Natural killer cell treated with Interleukin-12 subunit alpha and Interleukin-12 subunit beta and Interleukin-15 and Interleukin-18, amount 100 ng/mL, for 72 hours (primary cell): ENCODE results near the gene GAL3ST3. TPM values are rescaled to one million over a fixed set of nuclear protein-coding genes. Genes with fewer than 3 reads are reported as not detected.

Source experiments
- ATAC-seq, 2 donors: fragments of 150-1000 bp; cut with Tn5 transposase in 1 of 2; sonication (Bioruptor Pico), chemical (Tn5 transposase) in 1 of 2; 2 replicates each; pipeline ENCODE4 v1.10.0; 2021
- DNase-seq: peaks from one replicate; pipeline ENCODE4 v3.0.0; 2022; ENCODE audit warnings: low spot score
- H3K27ac Mint-ChIP-seq, 2 donors: 1 replicate in 1 of 2; 2 replicates in 1 of 2; pipeline ENCODE4 v1.8.0; 2022; ENCODE audit warnings: mixed read lengths in 2 of 2, mild to moderate bottlenecking in 1 of 2, moderate library complexity in 1 of 2
- H3K27me3 Mint-ChIP-seq, 2 donors: 1 replicate in 1 of 2; 2 replicates in 1 of 2; pipeline ENCODE4 v1.8.0; 2022; ENCODE audit warnings: mixed read lengths in 2 of 2
- H3K36me3 Mint-ChIP-seq: one replicate; pipeline ENCODE4 v1.8.0; 2022; ENCODE audit warnings: mixed read lengths
- H3K4me1 Mint-ChIP-seq, 2 donors: 1 replicate in 1 of 2; 2 replicates in 1 of 2; pipeline ENCODE4 v1.8.0; 2022; ENCODE audit warnings: low read depth in 2 of 2, mixed read lengths in 2 of 2, mild to moderate bottlenecking in 1 of 2
- H3K4me3 Mint-ChIP-seq: one replicate; pipeline ENCODE4 v1.8.0; 2022; ENCODE audit warnings: mixed read lengths
- H3K9me3 Mint-ChIP-seq: 2 replicates; pipeline ENCODE4 v1.8.0; 2022; ENCODE audit warnings: mixed read lengths
- total RNA-seq, 2 donors: library from RNA; stranded (reverse); gene quantifications; one replicate each; pipeline ENCODE4 v1.2.3, GENCODE V29; 2022

The GAL3ST3 gene
- total RNA-seq, 2 donors from 2014 or later = not detected

DNA sequence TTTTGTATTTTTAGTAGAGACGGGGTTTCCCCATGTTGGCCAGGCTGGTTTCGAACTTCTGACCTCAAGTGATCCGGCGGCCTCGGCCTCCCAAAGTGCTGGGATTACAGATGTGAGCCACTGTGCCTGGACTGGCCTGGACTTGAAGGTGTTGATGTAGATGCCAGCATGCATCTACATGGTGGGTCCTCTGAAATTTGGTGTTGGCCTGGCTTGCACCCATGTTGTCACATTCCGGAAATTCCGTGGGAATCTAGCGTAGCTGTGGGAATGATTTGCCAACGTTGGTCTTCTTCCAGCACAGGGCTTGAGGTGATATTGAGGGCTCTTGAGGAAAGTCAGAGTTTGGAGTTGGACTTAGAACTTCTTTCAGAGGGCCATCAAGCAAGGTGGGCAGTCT is 27.6 kb upstream of the GAL3ST3 start:
- Mint-ChIP-seq H3K4me1 (peaks cover 49 to 57% of the 10 kb centered on the region in 2 donors), H3K4me3 (no peak overlapping the region), H3K36me3 (no peaks in the 10 kb centered on the region), H3K27ac (no peak overlapping the region), H3K27me3 (no peaks in the 10 kb centered on the region), H3K9me3 (no peaks in the 10 kb centered on the region)
- ATAC-seq (no peak), DNase-seq (no peak)

GRCh38 chr11:66075273-66075672 is 26.3 kb upstream of the GAL3ST3 start:
- Mint-ChIP-seq H3K4me1 (peaks cover 43 to 51% of the 10 kb centered on the region in 2 donors), H3K9me3 (no peaks in the 10 kb centered on the region), H3K36me3 (no peaks in the 10 kb centered on the region), H3K27me3 (no peaks in the 10 kb centered on the region), H3K27ac (no peak overlapping the region), H3K4me3 (no peak overlapping the region)
- DNase-seq (no peak), ATAC-seq (no peak)

DNA sequence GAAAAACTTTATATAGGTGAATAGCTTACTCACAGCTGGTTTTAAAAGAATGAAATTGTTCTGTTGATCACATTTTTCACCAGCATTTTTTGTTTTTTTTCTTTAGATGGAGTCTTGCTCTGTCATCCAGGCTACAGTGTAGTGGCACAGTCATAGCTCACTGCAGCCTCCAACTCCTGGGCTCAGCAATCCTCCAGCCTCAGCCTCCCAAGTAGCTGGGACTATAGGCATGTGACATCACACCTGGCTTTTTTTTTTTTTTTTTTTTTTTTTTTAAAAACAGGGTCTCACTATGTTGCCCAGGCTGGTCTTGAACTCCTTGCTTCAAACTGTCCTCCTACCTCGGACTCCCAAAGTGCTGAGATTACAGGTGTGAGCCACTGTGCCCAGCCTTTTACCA is 24.7 kb upstream of the GAL3ST3 start:
- no peaks in the 10 kb centered on the region for H3K36me3 Mint-ChIP-seq
- DNase-seq = no peak
- peak overlapping the region in 1 of 2 donors; percentile 95 for H3K27ac Mint-ChIP-seq
- no peak for ATAC-seq
- H3K27me3 Mint-ChIP-seq = no peaks in the 10 kb centered on the region
- H3K9me3 Mint-ChIP-seq = no peaks in the 10 kb centered on the region
- H3K4me1 Mint-ChIP-seq = peaks cover 40 to 45% of the 10 kb centered on the region in 2 donors
- H3K4me3 Mint-ChIP-seq = no peak overlapping the region

- Mint-ChIP-seq H3K9me3 (no peaks in the 10 kb centered on the region), H3K4me3 (peak overlapping the region; percentile 91), H3K36me3 (peaks cover under 1% of the 10 kb centered on the region), H3K4me1 (peaks cover 43 to 48% of the 10 kb centered on the region in 2 donors), H3K27me3 (no peaks in the 10 kb centered on the region), H3K27ac (peak overlapping the region; percentile 84 to 95)
- ATAC-seq = no peak
- no peak for DNase-seq
Measured at GRCh38 chr11:66072518-66072917, 23.6 kb upstream of the GAL3ST3 start.

- H3K36me3 Mint-ChIP-seq = peaks cover 5% of the 10 kb centered on the region
- no peak for ATAC-seq
- H3K27me3 Mint-ChIP-seq = no peaks in the 10 kb centered on the region
- peaks cover 47 to 53% of the 10 kb centered on the region in 2 donors for H3K4me1 Mint-ChIP-seq
- H3K9me3 Mint-ChIP-seq = no peaks in the 10 kb centered on the region
- no peak for DNase-seq
- peak overlapping the region; percentile 84 to 95 for H3K27ac Mint-ChIP-seq
- peak overlapping the region; percentile 91 for H3K4me3 Mint-ChIP-seq
Measured at GRCh38 chr11:66072081-66072480, 23.1 kb upstream of the GAL3ST3 start.

GRCh38 chr11:66071381-66071801 is 22.4 kb upstream of the GAL3ST3 start:
- Mint-ChIP-seq H3K36me3 (peaks cover 12% of the 10 kb centered on the region), H3K27me3 (no peaks in the 10 kb centered on the region), H3K4me3 (peak overlapping the region; percentile 91), H3K9me3 (no peaks in the 10 kb centered on the region), H3K4me1 (peaks cover 54 to 58% of the 10 kb centered on the region in 2 donors), H3K27ac (peak overlapping the region; percentile 84 to 95)
- DNase-seq (no peak), ATAC-seq (no peak)

- H3K27me3 Mint-ChIP-seq = no peaks in the 10 kb centered on the region
- ATAC-seq (peak; percentile 13 to 41), DNase-seq (no peak)
- peaks cover 15% of the 10 kb centered on the region for H3K36me3 Mint-ChIP-seq
- peaks cover 54 to 58% of the 10 kb centered on the region in 2 donors for H3K4me1 Mint-ChIP-seq
- H3K4me3 Mint-ChIP-seq = peak overlapping the region; percentile 91
- peak overlapping the region; percentile 84 to 95 for H3K27ac Mint-ChIP-seq
- no peaks in the 10 kb centered on the region for H3K9me3 Mint-ChIP-seq
Measured at GRCh38 chr11:66070604-66071380, 21.8 kb upstream of the GAL3ST3 start.

DNA sequence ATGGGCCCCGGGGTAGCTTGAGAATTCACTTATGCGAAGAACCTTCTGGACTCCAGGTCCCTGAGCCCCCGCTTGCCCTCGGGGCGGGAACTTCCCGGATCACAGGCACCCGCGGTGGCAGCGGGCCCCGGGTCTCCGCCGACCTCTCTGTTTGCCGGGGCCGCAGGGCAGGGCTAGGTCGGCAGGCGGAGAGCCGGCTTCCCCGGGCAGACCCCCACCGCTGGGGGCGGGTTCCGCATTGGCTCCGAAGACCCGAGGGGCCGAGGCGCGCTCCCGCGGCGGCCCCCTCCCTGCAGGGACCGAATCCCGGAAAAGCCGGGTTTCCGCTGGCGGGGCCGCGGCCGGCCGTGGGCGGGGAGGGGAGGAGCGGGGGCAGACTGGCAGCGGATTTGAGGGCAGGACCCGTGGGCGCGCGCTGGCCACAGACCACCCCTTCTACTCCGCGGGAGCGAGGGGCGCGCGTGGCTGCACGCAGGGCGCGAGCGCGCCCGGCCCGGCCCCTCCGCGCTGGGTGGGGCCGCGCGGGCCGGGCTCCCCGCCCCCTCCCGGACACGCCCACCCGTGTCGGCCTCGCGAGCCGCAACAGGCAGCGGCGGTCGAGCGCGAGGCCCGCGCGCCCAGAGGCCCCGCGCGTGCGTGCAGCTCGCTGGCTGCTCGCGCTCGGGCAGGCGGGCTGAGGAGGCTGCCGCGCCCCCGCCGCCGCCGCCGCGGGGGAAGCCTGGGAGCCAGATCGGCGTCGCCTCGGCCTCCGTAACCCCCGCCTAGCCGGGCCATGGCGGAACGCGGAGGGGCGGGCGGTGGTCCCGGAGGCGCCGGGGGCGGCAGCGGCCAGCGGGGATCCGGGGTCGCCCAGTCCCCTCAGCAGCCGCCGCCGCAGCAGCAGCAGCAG is 21.0 kb upstream of the GAL3ST3 start, which contains the start of gene PACS1:
Gene PACS1 (plus strand): TSS at position 558 of the 889 bp plus-strand sequence. CDS start 215 bp downstream, at position 773.
- peak within 1 kb of the TSS; percentile 91 for H3K4me3 Mint-ChIP-seq
- peak within 1 kb of the TSS; percentile 92 to 95 for H3K27ac Mint-ChIP-seq
- ATAC-seq (peak; percentile 88 to 93), DNase-seq (peak; percentile 94)
- no peaks in the 10 kb centered on the region for H3K9me3 Mint-ChIP-seq
- H3K4me1 Mint-ChIP-seq = peaks cover 57 to 58% of the 10 kb centered on the region in 2 donors
- H3K36me3 Mint-ChIP-seq = peaks cover 20% of the 10 kb centered on the region
- H3K27me3 Mint-ChIP-seq = no peaks in the 10 kb centered on the region

DNA sequence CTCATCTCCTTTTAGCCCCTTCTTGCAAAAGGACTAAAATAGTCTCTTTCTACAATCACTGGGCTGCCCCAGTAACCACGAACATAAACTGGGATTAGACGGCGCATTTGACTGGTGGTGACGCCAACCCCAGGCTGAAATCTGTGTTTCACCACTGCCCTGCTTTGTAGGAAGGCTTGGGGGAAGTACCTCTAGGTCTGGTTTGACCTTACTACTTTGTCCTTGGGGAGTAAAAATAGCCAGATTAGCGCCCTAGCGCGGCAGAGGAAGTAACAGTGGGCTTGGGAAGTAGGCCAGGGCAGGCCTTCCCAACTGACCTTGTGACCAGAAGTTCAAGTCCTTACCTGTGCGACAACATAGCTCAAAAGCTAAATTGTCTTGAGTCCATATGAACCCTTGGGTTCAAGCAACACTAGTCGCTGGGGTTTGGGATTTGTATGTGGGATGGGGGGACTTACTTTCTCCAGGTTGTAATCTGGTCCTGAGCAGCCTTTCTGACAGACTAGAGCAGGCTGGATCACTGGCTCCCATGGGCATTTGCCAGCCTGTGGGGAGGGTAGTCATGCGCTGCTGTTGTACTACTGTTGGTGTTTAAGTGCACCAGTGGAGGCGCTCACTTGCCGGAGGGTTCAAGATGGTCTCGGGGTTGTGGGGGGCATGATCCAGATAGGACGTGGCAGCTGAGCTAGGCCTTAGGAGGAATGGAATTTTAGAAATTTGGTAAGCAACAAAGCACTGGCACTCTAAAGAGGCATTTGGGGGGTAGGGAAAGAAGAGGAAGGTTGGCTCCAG is 20.2 kb upstream of the GAL3ST3 start:
- peak overlapping the region; percentile 92 to 94 for H3K27ac Mint-ChIP-seq
- no peaks in the 10 kb centered on the region for H3K9me3 Mint-ChIP-seq
- no peaks in the 10 kb centered on the region for H3K27me3 Mint-ChIP-seq
- peaks cover 27% of the 10 kb centered on the region for H3K36me3 Mint-ChIP-seq
- ATAC-seq = peak in 1 of 2 donors; percentile 8
- H3K4me1 Mint-ChIP-seq = peaks cover 55 to 61% of the 10 kb centered on the region in 2 donors
- no peak for DNase-seq
- peak overlapping the region; percentile 88 for H3K4me3 Mint-ChIP-seq

DNA sequence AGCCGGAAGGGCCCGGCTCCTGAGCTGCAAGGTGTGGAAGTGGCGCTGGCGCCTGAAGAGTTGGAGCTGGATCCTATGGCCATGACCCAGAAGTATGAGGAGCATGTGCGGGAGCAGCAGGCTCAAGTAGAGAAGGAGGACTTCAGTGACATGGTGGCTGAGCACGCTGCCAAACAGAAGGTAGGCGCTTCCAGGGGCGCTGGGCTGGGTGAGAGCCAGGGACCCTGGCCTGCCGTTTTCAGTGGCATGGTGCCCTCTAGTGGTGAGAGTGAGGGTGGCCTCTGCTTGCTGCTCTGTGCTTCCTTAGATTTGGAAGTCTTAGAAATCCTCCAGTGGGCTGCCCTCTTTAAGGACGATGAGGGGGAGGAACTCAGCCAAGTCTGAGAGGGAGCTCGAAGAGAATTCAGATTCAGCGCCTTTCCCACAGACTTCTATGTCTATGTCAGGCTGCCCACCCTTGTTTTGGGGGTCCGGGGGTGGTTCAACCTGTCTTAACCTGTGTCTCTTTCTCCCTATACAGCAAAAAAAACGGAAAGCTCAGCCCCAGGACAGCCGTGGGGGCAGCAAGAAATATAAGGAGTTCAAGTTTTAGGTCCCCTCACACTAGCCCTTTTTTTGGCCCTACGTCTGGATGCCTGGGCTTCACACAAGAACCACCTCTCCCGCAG is 19.3 kb upstream of the GAL3ST3 start:
- peak overlapping the region; percentile 92 to 94 for H3K27ac Mint-ChIP-seq
- H3K4me1 Mint-ChIP-seq = peaks cover 60% of the 10 kb centered on the region in 2 donors
- peak overlapping the region; percentile 88 for H3K4me3 Mint-ChIP-seq
- ATAC-seq = no peak
- no peaks in the 10 kb centered on the region for H3K9me3 Mint-ChIP-seq
- peaks cover 36% of the 10 kb centered on the region for H3K36me3 Mint-ChIP-seq
- DNase-seq = no peak
- no peaks in the 10 kb centered on the region for H3K27me3 Mint-ChIP-seq

GRCh38 chr11:66067640-66068039 is 18.7 kb upstream of the GAL3ST3 start:
- ATAC-seq (no peak), DNase-seq (no peak)
- Mint-ChIP-seq H3K27me3 (no peaks in the 10 kb centered on the region), H3K4me1 (peaks cover 54 to 57% of the 10 kb centered on the region in 2 donors), H3K36me3 (peaks cover 42% of the 10 kb centered on the region), H3K4me3 (no peak overlapping the region), H3K27ac (peak overlapping the region; percentile 92 to 94), H3K9me3 (no peaks in the 10 kb centered on the region)

DNA sequence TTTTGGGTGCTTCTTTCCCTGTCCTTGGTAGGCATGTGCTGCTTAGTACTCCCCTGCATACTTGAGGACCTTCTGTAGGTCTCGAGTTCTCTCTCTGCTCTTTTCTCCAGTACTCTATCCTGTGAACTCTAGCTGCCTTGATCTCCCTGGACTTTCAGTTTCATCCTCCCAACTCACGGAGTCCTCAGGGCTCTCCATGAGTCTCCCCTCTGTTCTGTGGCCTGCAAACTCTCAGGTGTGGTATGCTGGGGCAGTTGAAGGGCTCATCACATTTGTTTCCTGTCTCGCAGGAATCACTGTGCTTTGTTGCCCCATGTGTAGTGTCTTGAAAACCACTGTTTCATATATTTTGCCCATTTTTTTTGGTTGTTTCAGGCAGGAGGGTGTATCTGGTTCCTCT is 17.8 kb upstream of the GAL3ST3 start:
- H3K36me3 Mint-ChIP-seq = peaks cover 44% of the 10 kb centered on the region
- H3K9me3 Mint-ChIP-seq = no peaks in the 10 kb centered on the region
- no peaks in the 10 kb centered on the region for H3K27me3 Mint-ChIP-seq
- peaks cover 45 to 48% of the 10 kb centered on the region in 2 donors for H3K4me1 Mint-ChIP-seq
- ATAC-seq (no peak), DNase-seq (no peak)
- H3K4me3 Mint-ChIP-seq = no peak overlapping the region
- peak overlapping the region; percentile 22 to 51 for H3K27ac Mint-ChIP-seq

DNA sequence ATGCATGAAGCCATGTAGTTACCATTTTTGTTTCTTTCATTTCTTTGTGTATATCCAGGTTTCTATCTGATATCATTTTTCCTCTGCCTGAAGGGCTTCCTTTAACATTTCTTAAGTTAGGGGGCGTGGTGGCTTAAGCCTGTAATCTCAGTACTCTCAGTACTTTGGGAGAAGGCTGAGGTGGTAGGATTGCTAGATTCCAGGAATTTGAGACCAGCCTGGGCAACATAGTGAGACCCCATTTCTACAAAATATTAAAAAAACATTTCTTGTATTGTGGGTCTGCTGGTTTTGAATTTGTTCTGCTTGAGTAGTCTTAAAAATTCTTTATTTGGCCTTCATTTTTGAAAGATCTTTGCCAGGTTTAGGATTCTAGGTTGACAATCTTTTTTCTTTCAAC is 15.6 kb upstream of the GAL3ST3 start:
- ATAC-seq = no peak
- H3K36me3 Mint-ChIP-seq = peaks cover 60% of the 10 kb centered on the region
- H3K4me3 Mint-ChIP-seq = no peak overlapping the region
- H3K27ac Mint-ChIP-seq = peak overlapping the region in 1 of 2 donors; percentile 19
- no peaks in the 10 kb centered on the region for H3K9me3 Mint-ChIP-seq
- no peak for DNase-seq
- peaks cover 35 to 48% of the 10 kb centered on the region in 2 donors for H3K4me1 Mint-ChIP-seq
- H3K27me3 Mint-ChIP-seq = no peaks in the 10 kb centered on the region
